ENCODE measurements around the gene IFT20. TPM values are rescaled to one million over a fixed set of nuclear protein-coding genes. Genes with fewer than 3 reads are reported as not detected.

IFT20 gene
- total and polyA plus RNA-seq, 2 donors from 2014 or later: 37.5 to 52.6 TPM

DNA sequence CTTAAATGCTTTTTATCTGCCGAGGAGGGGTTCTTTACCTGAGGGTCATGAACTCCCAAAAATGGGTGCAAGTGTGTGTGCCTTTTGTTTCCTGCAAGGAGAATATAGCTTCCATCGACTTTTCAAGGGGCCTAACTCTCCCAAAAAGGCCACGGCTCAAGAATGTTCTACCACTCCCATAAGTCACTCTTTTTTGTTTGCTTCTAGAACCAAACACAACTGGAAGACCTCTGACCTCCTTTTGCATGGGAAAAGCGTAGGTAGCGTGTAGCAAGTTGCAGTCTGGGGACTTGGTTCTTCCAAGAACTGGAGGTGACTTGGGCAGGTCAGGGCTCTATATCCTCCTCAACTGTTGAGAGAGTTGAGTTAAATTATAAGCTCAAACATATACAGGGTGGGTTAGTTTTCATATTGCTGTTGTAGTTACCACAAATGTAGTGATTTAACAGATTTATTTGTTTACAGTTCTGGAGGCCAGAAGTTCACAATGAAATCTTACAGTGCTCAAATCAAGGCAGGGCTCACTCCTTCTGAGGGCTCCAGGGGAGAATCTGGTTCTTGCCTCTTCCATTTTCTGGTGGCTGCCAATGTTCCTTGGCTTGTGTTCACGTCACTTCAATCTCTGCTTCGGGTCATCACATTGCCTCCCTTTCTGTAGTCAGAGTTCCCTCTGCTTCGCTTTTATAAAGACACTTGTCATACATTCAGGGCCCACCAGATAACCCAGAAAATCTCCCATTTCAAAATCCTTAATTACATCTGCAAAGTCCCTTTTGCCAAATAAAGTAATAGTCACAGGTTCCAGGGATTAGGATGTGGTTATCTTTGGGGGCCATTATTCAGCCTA, 14.8 kb downstream of the IFT20 start:
- intact Hi-C loops (cut with DNase I): no loop called here
- peak overlapping the region in 1 of 3 donors; percentile 60 for H3K4me3 ChIP-seq (ENCODE audit: low read length in 3 of 3)
- H3K27ac ChIP-seq (ENCODE audit: low read depth in 2 of 2, low read length in 2 of 2): no peak overlapping the region
- TF ChIP-seq, protein P1, sequence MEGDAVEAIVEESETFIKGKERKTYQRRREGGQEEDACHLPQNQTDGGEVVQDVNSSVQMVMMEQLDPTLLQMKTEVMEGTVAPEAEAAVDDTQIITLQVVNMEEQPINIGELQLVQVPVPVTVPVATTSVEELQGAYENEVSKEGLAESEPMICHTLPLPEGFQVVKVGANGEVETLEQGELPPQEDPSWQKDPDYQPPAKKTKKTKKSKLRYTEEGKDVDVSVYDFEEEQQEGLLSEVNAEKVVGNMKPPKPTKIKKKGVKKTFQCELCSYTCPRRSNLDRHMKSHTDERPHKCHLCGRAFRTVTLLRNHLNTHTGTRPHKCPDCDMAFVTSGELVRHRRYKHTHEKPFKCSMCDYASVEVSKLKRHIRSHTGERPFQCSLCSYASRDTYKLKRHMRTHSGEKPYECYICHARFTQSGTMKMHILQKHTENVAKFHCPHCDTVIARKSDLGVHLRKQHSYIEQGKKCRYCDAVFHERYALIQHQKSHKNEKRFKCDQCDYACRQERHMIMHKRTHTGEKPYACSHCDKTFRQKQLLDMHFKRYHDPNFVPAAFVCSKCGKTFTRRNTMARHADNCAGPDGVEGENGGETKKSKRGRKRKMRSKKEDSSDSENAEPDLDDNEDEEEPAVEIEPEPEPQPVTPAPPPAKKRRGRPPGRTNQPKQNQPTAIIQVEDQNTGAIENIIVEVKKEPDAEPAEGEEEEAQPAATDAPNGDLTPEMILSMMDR (IDR thresholded peaks at IDR 0.05; ENCODE audit: borderline replicate concordance, extremely low read depth, insufficient read depth): no peak
- FAIRE-seq (no peak), DNase-seq (no peak)
- peaks cover 0 to 12% (median 3%) of the 10 kb centered on the region in 3 donors for H3K4me1 ChIP-seq (ENCODE audit: control insufficient read depth in 2 of 3, insufficient read depth in 2 of 3, low read depth in 1 of 3, low read length in 3 of 3)
- no peaks in the 10 kb centered on the region for H3K36me3 ChIP-seq (ENCODE audit: control insufficient read depth in 2 of 3, insufficient read depth in 3 of 3, low read length in 3 of 3)
- no peaks in the 10 kb centered on the region for H3K9me3 ChIP-seq (ENCODE audit: control insufficient read depth in 2 of 3, insufficient read depth in 1 of 3, low read length in 3 of 3)
- peak overlapping the region in 1 of 3 donors; percentile 38 for H3K9ac ChIP-seq (ENCODE audit: low read length in 3 of 3)
- no peaks in the 10 kb centered on the region for H3K27me3 ChIP-seq (ENCODE audit: control insufficient read depth, insufficient read depth, low read length)

DNA sequence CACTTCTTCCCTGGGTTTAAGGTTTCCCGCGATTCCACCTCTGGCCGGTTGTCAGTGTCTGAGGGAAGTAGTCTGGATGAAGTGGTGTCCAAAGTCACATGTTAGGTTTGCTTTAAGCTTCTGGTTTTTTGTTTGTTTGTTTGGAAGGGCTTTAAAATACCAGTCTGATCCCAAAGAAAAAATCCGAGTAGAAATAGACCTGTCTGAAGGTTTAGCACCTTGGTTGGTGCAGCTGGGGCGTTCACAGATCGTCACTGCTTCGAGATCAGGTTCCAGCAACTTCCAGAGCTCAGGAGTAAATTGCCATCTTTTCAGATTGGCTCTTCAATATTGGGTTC, 15.7 kb downstream of the IFT20 start:
- no peak for FAIRE-seq
- H3K27ac ChIP-seq (ENCODE audit: low read depth in 2 of 2, low read length in 2 of 2): no peak overlapping the region
- no peak for DNase-seq
- no peaks in the 10 kb centered on the region for H3K27me3 ChIP-seq (ENCODE audit: control insufficient read depth, insufficient read depth, low read length)
- no peaks in the 10 kb centered on the region for H3K9me3 ChIP-seq (ENCODE audit: control insufficient read depth in 2 of 3, insufficient read depth in 1 of 3, low read length in 3 of 3)
- no peaks in the 10 kb centered on the region for H3K36me3 ChIP-seq (ENCODE audit: control insufficient read depth in 2 of 3, insufficient read depth in 3 of 3, low read length in 3 of 3)
- intact Hi-C loops (cut with DNase I): no loop called here
- H3K9ac ChIP-seq (ENCODE audit: low read length in 3 of 3): peak overlapping the region; percentile 11 to 59 (median 38)
- H3K4me3 ChIP-seq (ENCODE audit: low read length in 3 of 3): peak overlapping the region; percentile 58 to 71 (median 60)
- peaks cover 0 to 12% (median 3%) of the 10 kb centered on the region in 3 donors for H3K4me1 ChIP-seq (ENCODE audit: control insufficient read depth in 2 of 3, insufficient read depth in 2 of 3, low read depth in 1 of 3, low read length in 3 of 3)
- TF ChIP-seq, protein P1 (IDR thresholded peaks at IDR 0.05; ENCODE audit: borderline replicate concordance, extremely low read depth, insufficient read depth): no peak

DNA sequence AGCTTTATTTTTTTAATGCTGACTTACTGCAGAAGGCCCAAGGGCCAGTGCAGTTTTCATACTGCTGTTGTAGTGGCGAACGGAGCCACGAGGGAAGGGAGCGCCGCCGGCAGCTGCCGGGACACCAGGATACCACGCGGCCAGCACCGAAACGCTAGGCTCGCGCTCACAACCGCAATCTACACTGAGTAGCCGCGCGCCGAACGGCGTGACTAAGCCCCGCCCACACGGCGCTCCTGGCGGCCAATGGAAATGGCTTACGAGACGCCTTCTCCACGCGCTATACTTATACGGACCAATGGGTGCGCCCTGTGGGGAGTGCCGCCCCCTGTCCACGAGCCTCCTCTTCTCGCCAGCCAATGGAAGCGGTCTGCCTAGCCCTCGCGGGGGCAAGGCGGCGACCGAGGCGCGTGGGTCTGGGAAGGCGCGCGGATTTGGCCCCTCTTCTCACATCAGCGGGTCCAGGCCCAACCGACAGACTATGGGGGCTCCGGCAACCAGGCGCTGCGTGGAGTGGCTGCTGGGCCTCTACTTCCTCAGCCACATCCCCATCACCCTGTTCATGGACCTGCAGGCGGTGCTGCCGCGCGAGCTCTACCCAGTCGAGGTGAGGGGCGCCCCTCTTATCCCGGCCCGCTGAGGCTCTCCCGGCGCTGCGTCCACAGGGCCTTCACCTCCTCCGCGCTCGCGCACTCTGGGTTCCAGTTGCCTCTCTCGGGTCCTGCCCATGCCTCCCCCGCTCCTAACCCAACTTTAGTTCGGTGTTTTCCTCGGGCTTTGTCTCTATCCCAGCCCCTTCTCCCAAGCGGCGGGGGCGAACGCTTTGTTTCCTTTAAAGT, 16.3 kb downstream of the IFT20 start, which contains the start of gene TMEM97:
TMEM97 (plus strand) TSS at position 442 of the 839 bp plus-strand sequence; CDS start at position 482, 40 bp downstream.
- no peak within 1 kb of the TSS for H3K27ac ChIP-seq (ENCODE audit: low read depth in 2 of 2, low read length in 2 of 2)
- DNase-seq (peak; percentile 97 to 99 (median 98)), FAIRE-seq (peak; percentile 60)

More for the DNA sequence above, 16.3 kb downstream of the IFT20 start, which contains the start of gene TMEM97:
- Histone ChIP-seq H3K4me3 (ENCODE audit: low read length in 3 of 3) (peak within 1 kb of the TSS; percentile 58 to 71 (median 60)), H3K4me1 (ENCODE audit: control insufficient read depth in 2 of 3, insufficient read depth in 2 of 3, low read depth in 1 of 3, low read length in 3 of 3) (peaks cover 0 to 12% (median 3%) of the 10 kb centered on the region in 3 donors), H3K9me3 (ENCODE audit: control insufficient read depth in 2 of 3, insufficient read depth in 1 of 3, low read length in 3 of 3) (no peaks in the 10 kb centered on the region), H3K9ac (ENCODE audit: low read length in 3 of 3) (peak within 1 kb of the TSS; percentile 11 to 59 (median 38)), H3K27me3 (ENCODE audit: control insufficient read depth, insufficient read depth, low read length) (no peaks in the 10 kb centered on the region), H3K36me3 (ENCODE audit: control insufficient read depth in 2 of 3, insufficient read depth in 3 of 3, low read length in 3 of 3) (no peaks in the 10 kb centered on the region)
- TF ChIP-seq, protein P1 (IDR thresholded peaks at IDR 0.05; ENCODE audit: borderline replicate concordance, extremely low read depth, insufficient read depth): no peak
- intact Hi-C loops (cut with DNase I): no loop called here

Measured in kidney (tissue), 14 donors.